ENCODE results near the gene CAPZA1. TPM values are rescaled to one million over a fixed set of nuclear protein-coding genes. Genes with fewer than 3 reads are reported as not detected.

The CAPZA1 gene
- total RNA-seq, 1 donor from 2014 or later, result 143 TPM

DNA sequence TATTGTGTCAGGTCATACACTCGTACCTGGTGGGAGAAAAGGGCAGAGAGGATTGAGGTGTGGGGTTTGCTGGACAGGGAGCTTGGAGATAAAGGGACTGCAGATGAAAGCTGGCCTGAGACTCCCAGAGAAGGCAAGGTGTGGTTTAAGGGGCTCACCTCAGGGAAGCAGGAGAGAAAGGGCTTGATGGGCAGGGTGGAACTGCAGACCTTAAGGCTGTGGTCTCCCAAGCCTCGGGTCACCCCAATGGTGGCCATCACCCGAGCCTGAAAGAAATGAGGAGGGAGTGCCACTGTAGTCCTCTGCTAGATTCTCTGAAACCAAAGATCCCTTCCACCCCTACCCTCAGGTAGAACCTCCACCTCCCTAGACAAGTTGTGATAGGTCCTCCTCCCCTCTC lies 91.0 kb downstream of the CAPZA1 start:
- no peak overlapping the region for H3K4me3 ChIP-seq
- TF ChIP-seq, protein P1, sequence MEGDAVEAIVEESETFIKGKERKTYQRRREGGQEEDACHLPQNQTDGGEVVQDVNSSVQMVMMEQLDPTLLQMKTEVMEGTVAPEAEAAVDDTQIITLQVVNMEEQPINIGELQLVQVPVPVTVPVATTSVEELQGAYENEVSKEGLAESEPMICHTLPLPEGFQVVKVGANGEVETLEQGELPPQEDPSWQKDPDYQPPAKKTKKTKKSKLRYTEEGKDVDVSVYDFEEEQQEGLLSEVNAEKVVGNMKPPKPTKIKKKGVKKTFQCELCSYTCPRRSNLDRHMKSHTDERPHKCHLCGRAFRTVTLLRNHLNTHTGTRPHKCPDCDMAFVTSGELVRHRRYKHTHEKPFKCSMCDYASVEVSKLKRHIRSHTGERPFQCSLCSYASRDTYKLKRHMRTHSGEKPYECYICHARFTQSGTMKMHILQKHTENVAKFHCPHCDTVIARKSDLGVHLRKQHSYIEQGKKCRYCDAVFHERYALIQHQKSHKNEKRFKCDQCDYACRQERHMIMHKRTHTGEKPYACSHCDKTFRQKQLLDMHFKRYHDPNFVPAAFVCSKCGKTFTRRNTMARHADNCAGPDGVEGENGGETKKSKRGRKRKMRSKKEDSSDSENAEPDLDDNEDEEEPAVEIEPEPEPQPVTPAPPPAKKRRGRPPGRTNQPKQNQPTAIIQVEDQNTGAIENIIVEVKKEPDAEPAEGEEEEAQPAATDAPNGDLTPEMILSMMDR (IDR thresholded peaks at IDR 0.05), result no peak
- no peaks in the 10 kb centered on the region for H3K9me3 ChIP-seq
- DNase-seq, result no peak
- ATAC-seq, result no peak
- H3K27me3 ChIP-seq (ENCODE audit: low read depth), result no peaks in the 10 kb centered on the region
- no peaks in the 10 kb centered on the region for H3K36me3 ChIP-seq
- intact Hi-C loops (cut with DNase I), result no loop called here
- H3K27ac ChIP-seq, result no peak overlapping the region
- peaks cover 20% of the 10 kb centered on the region for H3K4me1 ChIP-seq

DNA sequence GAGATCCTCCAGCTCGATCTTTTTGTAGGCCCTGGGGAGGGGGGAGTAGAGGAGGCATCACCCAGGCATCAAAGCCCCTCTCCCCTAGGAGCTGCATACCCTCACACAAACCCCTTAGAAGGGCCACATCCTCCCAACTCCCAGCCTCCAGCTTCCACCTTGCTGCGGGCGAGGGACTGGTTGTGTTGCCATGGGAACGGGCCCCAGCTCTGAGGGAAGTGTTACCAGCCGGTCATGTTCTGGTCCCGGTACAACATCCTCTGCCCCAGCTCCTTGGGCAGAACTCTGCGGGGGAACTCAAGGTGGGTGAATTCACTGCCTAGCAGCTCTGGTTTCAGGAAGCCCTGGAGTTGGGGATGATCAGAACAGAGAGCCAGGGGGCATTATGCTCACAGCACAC lies 91.4 kb downstream of the CAPZA1 start:
- no peaks in the 10 kb centered on the region for H3K27me3 ChIP-seq (ENCODE audit: low read depth)
- no peak overlapping the region for H3K4me3 ChIP-seq
- DNase-seq (no peak), ATAC-seq (no peak)
- H3K4me1 ChIP-seq, result peaks cover 20% of the 10 kb centered on the region
- TF ChIP-seq, protein P1 (IDR thresholded peaks at IDR 0.05), result no peak
- H3K27ac ChIP-seq, result no peak overlapping the region
- intact Hi-C loops (cut with DNase I), result no loop called here
- H3K9me3 ChIP-seq, result no peaks in the 10 kb centered on the region
- no peaks in the 10 kb centered on the region for H3K36me3 ChIP-seq

DNA sequence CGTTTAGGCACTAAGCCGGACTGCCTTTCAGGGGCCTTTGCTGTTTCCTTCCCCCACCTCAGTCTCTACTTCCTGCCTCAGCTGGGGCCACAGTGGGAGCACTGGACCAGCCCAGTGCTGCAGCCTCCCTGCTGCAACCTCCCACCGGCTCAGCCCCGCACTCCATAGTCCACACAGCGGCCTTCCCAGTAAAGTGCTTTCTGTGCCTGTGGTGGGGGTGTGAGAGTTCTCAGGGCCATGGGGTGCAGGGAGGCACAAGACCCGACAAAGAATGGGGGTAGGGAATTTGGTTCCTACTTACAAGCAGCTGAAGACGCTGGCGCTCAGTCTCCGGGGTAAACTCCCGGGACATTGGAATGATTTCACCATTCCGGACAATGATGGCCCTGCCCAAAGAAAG lies 92.0 kb downstream of the CAPZA1 start:
- Histone ChIP-seq H3K4me3 (no peak overlapping the region), H3K4me1 (peaks cover 21% of the 10 kb centered on the region), H3K27ac (no peak overlapping the region), H3K27me3 (ENCODE audit: low read depth) (no peaks in the 10 kb centered on the region), H3K36me3 (no peaks in the 10 kb centered on the region), H3K9me3 (no peaks in the 10 kb centered on the region)
- ATAC-seq (no peak), DNase-seq (no peak)
- intact Hi-C loops (cut with DNase I), result no loop called here
- TF ChIP-seq, protein P1 (IDR thresholded peaks at IDR 0.05), result no peak

DNA sequence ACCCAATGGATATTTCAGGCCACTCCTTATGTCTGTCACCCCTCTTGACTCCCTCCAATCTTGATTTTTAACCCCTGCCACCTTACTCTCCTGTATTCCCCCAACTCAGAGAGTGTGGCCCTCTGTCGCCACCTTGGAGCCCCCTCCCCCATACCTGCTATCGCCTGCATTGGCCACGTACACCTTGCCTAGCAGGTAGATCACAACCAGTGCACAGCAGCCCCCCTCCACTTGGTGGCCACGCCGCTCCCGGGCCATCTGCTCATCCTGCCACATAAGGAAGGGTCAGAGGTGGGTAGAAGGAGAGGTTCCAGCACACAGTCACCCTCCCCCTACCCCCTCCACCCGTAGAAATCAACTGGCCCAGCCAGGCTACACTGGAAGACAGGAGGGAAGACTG lies 92.6 kb downstream of the CAPZA1 start:
- intact Hi-C loops (cut with DNase I), result no loop called here

DNA sequence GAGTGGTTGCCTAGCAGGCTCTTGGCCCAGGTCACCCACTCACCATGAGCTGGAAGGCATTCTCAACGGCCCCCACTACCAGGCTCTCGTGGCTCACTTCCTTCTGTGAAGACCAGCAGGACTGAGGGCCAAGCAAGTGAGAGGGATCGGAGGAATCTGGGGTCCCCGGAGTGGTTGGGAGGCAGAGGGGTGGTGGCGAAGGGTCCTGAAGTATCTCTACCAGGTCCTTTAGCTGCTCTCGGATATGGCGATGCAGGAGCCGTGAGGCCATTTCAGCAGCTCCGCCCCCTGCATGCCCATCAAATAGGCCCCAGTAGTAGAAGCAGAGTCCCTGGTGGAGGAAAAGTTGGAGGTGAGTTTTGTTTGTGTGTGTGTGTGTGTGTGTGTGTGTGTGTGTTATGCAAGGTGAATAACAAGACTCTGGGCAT lies 93.1 kb downstream of the CAPZA1 start:
- Histone ChIP-seq H3K9me3 (no peaks in the 10 kb centered on the region), H3K27me3 (ENCODE audit: low read depth) (no peaks in the 10 kb centered on the region), H3K36me3 (no peaks in the 10 kb centered on the region), H3K4me3 (no peak overlapping the region), H3K27ac (no peak overlapping the region), H3K4me1 (peaks cover 21% of the 10 kb centered on the region)
- DNase-seq (no peak), ATAC-seq (no peak)
- TF ChIP-seq, protein P1 (IDR thresholded peaks at IDR 0.05), result no peak
- intact Hi-C loops (cut with DNase I), result no loop called here

More for the DNA sequence above, 92.6 kb downstream of the CAPZA1 start:
- H3K4me3 ChIP-seq, result no peak overlapping the region
- H3K27ac ChIP-seq, result no peak overlapping the region
- H3K4me1 ChIP-seq, result peaks cover 21% of the 10 kb centered on the region
- ATAC-seq, result no peak
- H3K27me3 ChIP-seq (ENCODE audit: low read depth), result no peaks in the 10 kb centered on the region
- TF ChIP-seq, protein P1 (IDR thresholded peaks at IDR 0.05), result no peak
- no peaks in the 10 kb centered on the region for H3K36me3 ChIP-seq
- H3K9me3 ChIP-seq, result no peaks in the 10 kb centered on the region
- DNase-seq, result no peak
